Thyroid gland (tissue), 4 donors: ENCODE results near the gene LGSN. TPM values are rescaled to one million over a fixed set of nuclear protein-coding genes. Genes with fewer than 3 reads are reported as not detected.

ENCODE experiments used
- DNase-seq, 2 donors: peaks; one replicate each; pipeline ENCODE4 v3.0.0-alpha.2; 2019
- H3K27ac ChIP-seq, 3 donors: fragments of 200-600 bp; sonication (generic); 1 replicate in 2 of 3; 2 replicates in 1 of 3; pipeline ENCODE4 v1.5.1; 2016 to 2019; ENCODE audit warnings: mild to moderate bottlenecking in 1 of 3, moderate library complexity in 1 of 3
- H3K27me3 ChIP-seq: fragments of 200-600 bp; sonication (generic); one replicate; pipeline ENCODE4 v1.5.1; 2019
- H3K36me3 ChIP-seq, 2 donors: fragments of 200-600 bp; sonication (generic); one replicate each; pipeline ENCODE4 v1.5.1; 2016 to 2019
- H3K4me1 ChIP-seq, 2 donors: fragments of 200-600 bp; sonication (generic); one replicate each; pipeline ENCODE4 v1.5.1; 2017 to 2019
- H3K4me3 ChIP-seq, 3 donors: fragments of 200-600 bp; sonication (generic); replicated peaks in 1 of 3; 1 replicate in 2 of 3; 2 replicates in 1 of 3; pipeline ENCODE4 v1.5.1; 2016; ENCODE audit warnings: mild to moderate bottlenecking in 1 of 3
- H3K9me3 ChIP-seq: fragments of 200-600 bp; sonication (generic); one replicate; pipeline ENCODE4 v1.5.1; 2017
- CTCF ChIP-seq, 6 experiments: fragments of 200-600 bp in 3 of 6; fragments of 450-650 bp in 3 of 6; sonication (generic) in 3 of 6; IDR thresholded peaks; one replicate each; pipeline ENCODE4 v1.5.1; 2016 to 2019; ENCODE audit warnings: antibody characterized with exemption in 6 of 6, mild to moderate bottlenecking in 2 of 6, inconsistent platforms in 1 of 6, moderate library complexity in 1 of 6
- POLR2A ChIP-seq, 2 donors: fragments of 450-650 bp; IDR thresholded peaks; one replicate each; pipeline ENCODE4 v1.6.1; 2017; ENCODE audit warnings: antibody characterized with exemption in 2 of 2, mild to moderate bottlenecking in 2 of 2, moderate library complexity in 1 of 2
- WGBS, 2 donors: methylation state at CpG; one replicate each; pipeline ENCODE4 v1.1.5; 2017; 5-methylcytosine and 5-hydroxymethylcytosine counted together
- intact Hi-C: fragments of 100-400 bp; cut with DNase I; formaldehyde crosslinking; loops from one replicate; pipeline ENCODE4 v1.15.1; 2023
- total RNA-seq, 4 donors: library from RNA; depleted of rRNA; stranded (reverse); fragments of >200 nt; gene quantifications; one replicate each; pipeline ENCODE4 v1.2.3, GENCODE V29; 2016

The LGSN gene
- total RNA-seq, 4 donors from 2014 or later = not detected

- 45% methylated on average over 3 of the region's 3 CpGs for WGBS, 2 donors
- Histone ChIP-seq H3K4me3 (no peak overlapping the region), H3K27me3 (no peaks in the 10 kb centered on the region)
These were observed 56.3 kb downstream of the LGSN start for GRCh38 chr6:63263444-63263843.

GRCh38 chr6:63261820-63262219, 58.0 kb downstream of the LGSN start:
- no peak overlapping the region for H3K27ac ChIP-seq
- H3K27me3 ChIP-seq = no peaks in the 10 kb centered on the region
- intact Hi-C loops = no loop called here
- DNase-seq = no peak
- H3K4me3 ChIP-seq = no peak overlapping the region
- no peaks in the 10 kb centered on the region for H3K9me3 ChIP-seq
- 54 to 67% methylated on average over 3 of the region's 3 CpGs for WGBS, 2 donors
- no peak for TF ChIP-seq CTCF (IDR thresholded peaks at IDR 0.05)
- H3K36me3 ChIP-seq = no peaks in the 10 kb centered on the region
- H3K4me1 ChIP-seq = no peaks in the 10 kb centered on the region

More at GRCh38 chr6:63263444-63263843, 56.3 kb downstream of the LGSN start:
- Histone ChIP-seq H3K9me3 (no peaks in the 10 kb centered on the region), H3K4me1 (no peaks in the 10 kb centered on the region), H3K36me3 (no peaks in the 10 kb centered on the region), H3K27ac (no peak overlapping the region)
- intact Hi-C loops = no loop called here
- no peak for DNase-seq
- TF ChIP-seq CTCF (IDR thresholded peaks at IDR 0.05) (no peak), POLR2A (IDR thresholded peaks at IDR 0.05) (no peak)

- intact Hi-C loops = no loop called here
- H3K4me3 ChIP-seq = no peak overlapping the region
- DNase-seq = no peak
- H3K9me3 ChIP-seq = no peaks in the 10 kb centered on the region
- TF ChIP-seq CTCF (IDR thresholded peaks at IDR 0.05) = no peak
- no peak for TF ChIP-seq POLR2A (IDR thresholded peaks at IDR 0.05)
- H3K36me3 ChIP-seq = no peaks in the 10 kb centered on the region
- no peak overlapping the region for H3K27ac ChIP-seq
- no peaks in the 10 kb centered on the region for H3K27me3 ChIP-seq
- H3K4me1 ChIP-seq = no peaks in the 10 kb centered on the region
These were observed 60.6 kb downstream of the LGSN start for GRCh38 chr6:63259153-63259552.

GRCh38 chr6:63249875-63250482, 69.8 kb downstream of the LGSN start:
- H3K36me3 ChIP-seq = no peaks in the 10 kb centered on the region
- no peak overlapping the region for H3K27ac ChIP-seq
- intact Hi-C loops = no loop called here
- no peaks in the 10 kb centered on the region for H3K27me3 ChIP-seq
- TF ChIP-seq POLR2A (IDR thresholded peaks at IDR 0.05) (no peak), CTCF (IDR thresholded peaks at IDR 0.05) (no peak)
- WGBS, 2 donors = 86 to 91% methylated on average over 3 of the region's 3 CpGs
- no peak overlapping the region for H3K4me3 ChIP-seq
- no peak for DNase-seq
- H3K9me3 ChIP-seq = no peaks in the 10 kb centered on the region
- no peaks in the 10 kb centered on the region for H3K4me1 ChIP-seq

- no peak overlapping the region for H3K4me3 ChIP-seq
- DNase-seq = no peak
- no peaks in the 10 kb centered on the region for H3K4me1 ChIP-seq
- no peaks in the 10 kb centered on the region for H3K9me3 ChIP-seq
- no peak overlapping the region for H3K27ac ChIP-seq
- H3K27me3 ChIP-seq = no peaks in the 10 kb centered on the region
- TF ChIP-seq CTCF (IDR thresholded peaks at IDR 0.05) (no peak), POLR2A (IDR thresholded peaks at IDR 0.05) (no peak)
- intact Hi-C loops = no loop called here
- H3K36me3 ChIP-seq = no peaks in the 10 kb centered on the region
These were observed 73.2 kb downstream of the LGSN start for GRCh38 chr6:63246581-63246980.
